Neural cell (in vitro differentiated cells): Measurements from ENCODE around the gene TCHH. TPM values are rescaled to one million over a fixed set of nuclear protein-coding genes. Genes with fewer than 3 reads are reported as not detected.

Source experiments
- H2AFZ ChIP-seq: fragments of 200-600, 300-800 bp; sonication (generic), shearing (Covaris generic); 2 replicates; pipeline ENCODE4 v1.6.0; 2014; ENCODE audit warnings: low read depth, mild to moderate bottlenecking, antibody characterized with exemption, low read length, moderate library complexity
- H3F3A ChIP-seq: fragments of 200-600 bp; shearing (Covaris generic); 2 replicates; pipeline ENCODE4 v1.6.1; 2016; ENCODE audit warnings: mild to moderate bottlenecking, moderate library complexity, mixed read lengths, antibody characterized with exemption, low read length; ENCODE audit not compliant: insufficient read depth, poor library complexity, severe bottlenecking
- H3K27ac ChIP-seq: fragments of 200-600, 300-800 bp; sonication (generic), shearing (Covaris generic); 2 replicates; pipeline ENCODE4 v1.5.1; 2014; ENCODE audit warnings: mild to moderate bottlenecking, low read length, moderate library complexity
- H3K27me3 ChIP-seq: fragments of 300-800, 200-600 bp; sonication (generic), shearing (Covaris generic); 2 replicates; pipeline ENCODE4 v1.6.0; 2014; ENCODE audit warnings: mild to moderate bottlenecking, low read depth, low read length, moderate library complexity; ENCODE audit not compliant: insufficient read depth
- H3K36me3 ChIP-seq: fragments of 300-800, 200-600 bp; sonication (generic), shearing (Covaris generic); 2 replicates; pipeline ENCODE4 v1.5.1; 2014; ENCODE audit warnings: mild to moderate bottlenecking, antibody characterized with exemption, low read length, moderate library complexity; ENCODE audit not compliant: insufficient read depth
- H3K4me2 ChIP-seq: fragments of 300-800, 200-600 bp; sonication (generic), shearing (Covaris generic); 2 replicates; pipeline ENCODE4 v1.6.0; 2014; ENCODE audit warnings: mild to moderate bottlenecking, low read length
- H3K4me3 ChIP-seq: fragments of 300-800, 200-600 bp; sonication (generic), shearing (Covaris generic); 2 replicates; pipeline ENCODE4 v1.5.1; 2014; ENCODE audit warnings: mild to moderate bottlenecking, low read length, moderate library complexity
- H3K79me2 ChIP-seq: fragments of 200-600 bp; shearing (Covaris generic); replicated peaks from 2 replicates; pipeline ENCODE4 v1.6.0; 2014; ENCODE audit warnings: mild to moderate bottlenecking, low read length, moderate library complexity; ENCODE audit not compliant: insufficient read depth
- H3K9ac ChIP-seq: fragments of 300-800, 200-600 bp; sonication (generic), shearing (Covaris generic); 2 replicates; pipeline ENCODE4 v1.6.1; 2016; ENCODE audit warnings: mild to moderate bottlenecking, low read length, mixed read lengths
- H3K9me2 ChIP-seq: fragments of 200-600 bp; shearing (Covaris generic); 2 replicates; pipeline ENCODE4 v1.6.1; 2016; ENCODE audit warnings: mild to moderate bottlenecking, low read length, mixed read lengths; ENCODE audit not compliant: insufficient read depth
- H3K9me3 ChIP-seq: fragments of 200-600, 300-800 bp; sonication (generic), shearing (Covaris generic); 2 replicates; pipeline ENCODE4 v1.6.1; 2016; ENCODE audit warnings: mild to moderate bottlenecking, mixed run types, low read length, moderate library complexity, mixed read lengths
- H4K20me1 ChIP-seq: fragments of 200-600 bp; shearing (Covaris generic); 2 replicates; pipeline ENCODE4 v1.6.1; 2016; ENCODE audit warnings: mild to moderate bottlenecking, mixed run types; ENCODE audit not compliant: insufficient read depth
- CTCF ChIP-seq: fragments of 450-650 bp; IDR thresholded peaks from 2 replicates; pipeline ENCODE4 v1.5.1; 2014; ENCODE audit warnings: antibody characterized with exemption, mild to moderate bottlenecking, moderate library complexity; ENCODE audit not compliant: poor library complexity, severe bottlenecking
- EP300 ChIP-seq: fragments of 450-650 bp; conservative IDR thresholded peaks from 2 replicates; pipeline ENCODE4 v1.6.1; 2014; ENCODE audit warnings: antibody characterized with exemption, mild to moderate bottlenecking, moderate library complexity; ENCODE audit not compliant: poor library complexity, severe bottlenecking
- EZH2 ChIP-seq: fragments of 200-600, 300-800 bp; shearing (Covaris generic), sonication (generic); IDR thresholded peaks from 2 replicates; pipeline ENCODE4 v1.6.1; 2014; ENCODE audit warnings: antibody characterized with exemption, low read length, borderline replicate concordance, mild to moderate bottlenecking; ENCODE audit not compliant: insufficient read depth, poor library complexity, severe bottlenecking
- MXI1 ChIP-seq: fragments of 450-650 bp; conservative IDR thresholded peaks from 2 replicates; pipeline ENCODE4 v1.6.1; 2014; ENCODE audit warnings: antibody characterized with exemption, mild to moderate bottlenecking; ENCODE audit not compliant: poor library complexity, severe bottlenecking
- POLR2AphosphoS5 ChIP-seq: IDR thresholded peaks from 2 replicates; pipeline ENCODE4 v1.6.1; 2012
- RAD21 ChIP-seq: fragments of 450-650 bp; conservative IDR thresholded peaks from 2 replicates; pipeline ENCODE4 v1.6.1; 2014; ENCODE audit warnings: antibody characterized with exemption, mild to moderate bottlenecking, moderate library complexity
- REST ChIP-seq: IDR thresholded peaks from 2 replicates; pipeline ENCODE4 v1.6.1; 2012; ENCODE audit warnings: borderline replicate concordance
- SMC3 ChIP-seq: fragments of 450-650 bp; conservative IDR thresholded peaks from 2 replicates; pipeline ENCODE4 v1.6.1; 2014; ENCODE audit warnings: antibody characterized with exemption, mild to moderate bottlenecking, moderate library complexity; ENCODE audit not compliant: poor library complexity
- TAF1 ChIP-seq: IDR thresholded peaks from 2 replicates; pipeline ENCODE4 v1.6.1; 2012; ENCODE audit warnings: low read depth
- polyA plus RNA-seq: library from polyadenylated mRNA; depleted of rRNA; stranded (reverse); fragments of >200 nt; gene quantifications from 2 replicates; pipeline ENCODE4 v1.2.3, GENCODE V29; 2014

TCHH gene
- polyA plus RNA-seq, 1 donor from 2014 or later: 0.14 TPM

- no peaks in the 10 kb centered on the region for H3K27me3 ChIP-seq
- TF ChIP-seq RAD21: no peak
- TF ChIP-seq EZH2: no peak
- TF ChIP-seq MXI1: no peak
- no peak for TF ChIP-seq CTCF
- no peak for TF ChIP-seq SMC3
- no peak for TF ChIP-seq TAF1
- no peak for TF ChIP-seq EP300
- no peak for TF ChIP-seq POLR2AphosphoS5
- H3K79me2 ChIP-seq: no peaks in the 10 kb centered on the region
- H3K9ac ChIP-seq: no peak overlapping the region
- no peak overlapping the region for H2AFZ ChIP-seq
- no peaks in the 10 kb centered on the region for H4K20me1 ChIP-seq
- H3K27ac ChIP-seq: no peak overlapping the region
- no peaks in the 10 kb centered on the region for H3K36me3 ChIP-seq
- no peaks in the 10 kb centered on the region for H3K9me2 ChIP-seq
- H3K9me3 ChIP-seq: peaks cover 4% of the 10 kb centered on the region
- H3K4me3 ChIP-seq: no peak overlapping the region
- H3F3A ChIP-seq: no peaks in the 10 kb centered on the region
- no peak overlapping the region for H3K4me2 ChIP-seq
Measured at GRCh38 chr1:152151646-152152045, 36.4 kb upstream of the TCHH start.

GRCh38 chr1:152148981-152149380, 33.7 kb upstream of the TCHH start:
- Histone ChIP-seq H3K79me2 (no peaks in the 10 kb centered on the region), H3K9me3 (no peaks in the 10 kb centered on the region), H3K36me3 (no peaks in the 10 kb centered on the region), H3K4me2 (no peak overlapping the region), H3K27me3 (no peaks in the 10 kb centered on the region), H2AFZ (no peak overlapping the region), H3F3A (no peaks in the 10 kb centered on the region), H3K9ac (no peak overlapping the region), H3K27ac (no peak overlapping the region), H3K4me3 (no peak overlapping the region), H4K20me1 (no peaks in the 10 kb centered on the region), H3K9me2 (no peaks in the 10 kb centered on the region)
- TF ChIP-seq TAF1 (no peak), RAD21 (no peak), POLR2AphosphoS5 (no peak), MXI1 (no peak), REST (no peak), EP300 (no peak), EZH2 (no peak), CTCF (no peak), SMC3 (no peak)
